HG02759 (cell line): Measurements from ENCODE around the gene SGPP1.
"Not testable (repeated sequence)": the region's sequence is repeated elsewhere in the genome, so short reads cannot be mapped to it uniquely, and the experiment has no call there.

Source experiments
- ATAC-seq: cut with Tn5 transposase; IDR thresholded peaks from one replicate; pipeline ENCODE4 v1.9.1; 2021; ENCODE audit warnings: mild to moderate bottlenecking, moderate library complexity; ENCODE audit not compliant: unreplicated experiment

SGPP1 gene

GRCh38 chr14:63676615-63677014 is 51.2 kb downstream of the SGPP1 start:
- ATAC-seq: no peak

DNA sequence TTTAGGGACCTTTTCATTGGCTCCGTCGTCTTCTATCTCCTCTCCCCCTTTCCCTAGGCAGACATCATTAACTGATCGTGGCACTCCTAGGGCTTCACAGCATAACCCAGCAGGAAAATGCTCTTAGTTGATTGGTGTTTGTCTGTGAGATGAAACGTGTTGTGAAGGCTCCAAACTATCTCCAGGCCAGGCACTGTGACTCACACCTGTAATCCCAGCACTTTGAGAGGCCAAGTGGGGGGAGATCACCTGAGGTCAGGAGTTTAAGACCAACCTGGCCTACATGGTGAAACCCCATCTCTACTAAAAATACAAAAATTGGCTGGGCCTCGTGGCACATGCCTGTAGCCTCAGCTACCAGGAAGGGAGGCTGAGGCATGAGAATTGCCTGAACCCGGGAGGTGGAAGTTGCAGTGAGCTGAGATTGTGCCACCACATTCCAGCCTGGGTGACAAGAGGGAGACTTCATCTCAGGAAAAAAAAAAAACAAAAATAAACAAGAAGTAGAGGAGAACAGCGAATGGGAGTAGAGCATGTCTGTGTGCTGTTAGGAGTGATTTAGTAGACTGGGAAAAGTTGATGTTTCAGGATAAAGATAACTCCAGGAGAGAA is 53.9 kb downstream of the SGPP1 start:
- no peak for ATAC-seq

- no peak for ATAC-seq
These were observed 54.6 kb downstream of the SGPP1 start for GRCh38 chr14:63673255-63673654.

DNA sequence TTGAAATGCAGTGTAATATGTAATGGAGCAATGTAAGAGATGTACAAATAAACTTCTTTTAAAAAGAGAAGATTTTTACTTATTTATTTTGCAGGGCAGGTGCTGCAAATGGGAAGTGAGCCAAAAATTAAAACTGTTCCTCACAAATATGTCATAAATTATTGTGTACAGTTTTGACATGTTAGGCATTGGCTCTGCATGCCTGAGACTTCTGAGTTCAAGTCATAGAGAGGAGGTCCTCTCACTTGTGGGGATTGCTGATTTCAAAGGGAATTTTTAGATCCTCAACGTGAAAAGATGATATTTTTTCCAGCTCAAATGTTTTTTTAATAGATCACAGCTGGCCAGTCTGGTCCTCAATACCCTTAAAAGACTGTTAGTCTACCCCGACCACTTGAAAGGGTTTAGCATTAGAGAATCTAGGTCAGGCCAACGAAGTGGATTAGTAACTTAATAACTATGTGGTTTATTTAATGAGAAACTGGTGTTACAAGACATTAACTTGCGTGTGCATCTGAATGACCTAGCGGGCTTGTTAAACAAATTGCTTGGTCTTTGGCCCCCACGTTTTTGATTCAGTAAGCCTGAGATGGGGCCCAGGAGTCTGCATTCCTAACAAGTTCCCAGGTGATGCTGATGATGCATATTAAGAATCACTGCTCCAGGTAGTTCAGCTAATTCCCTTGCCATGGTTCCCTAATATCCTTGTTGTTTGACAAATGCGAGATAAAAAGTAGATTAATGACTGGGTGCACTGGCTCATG is 55.3 kb downstream of the SGPP1 start:
- peak; percentile 87 for ATAC-seq

- ATAC-seq: peak; percentile 17
These were observed 55.9 kb downstream of the SGPP1 start for GRCh38 chr14:63671987-63672386.

DNA sequence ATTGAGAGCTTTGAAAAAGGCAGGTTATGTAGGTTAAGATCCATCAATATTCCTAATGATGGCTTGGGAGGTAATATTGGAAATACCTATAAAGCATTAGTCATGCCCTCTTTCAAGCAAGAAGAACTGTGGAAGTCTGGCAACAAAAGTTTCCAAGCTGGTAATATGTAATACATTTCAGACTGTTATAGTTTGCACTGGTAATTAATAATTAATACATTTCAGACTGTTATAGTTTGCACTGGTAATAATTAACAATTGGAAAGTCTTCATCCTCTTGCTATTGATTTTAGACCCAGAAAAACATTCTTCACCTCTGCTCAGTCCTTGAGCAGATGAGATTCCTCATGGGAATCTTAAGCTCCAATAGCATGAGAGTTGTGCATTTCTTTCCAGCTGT is 57.2 kb downstream of the SGPP1 start:
- no peak for ATAC-seq

- ATAC-seq: no peak
These were observed 61.5 kb downstream of the SGPP1 start for GRCh38 chr14:63666335-63666734.

DNA sequence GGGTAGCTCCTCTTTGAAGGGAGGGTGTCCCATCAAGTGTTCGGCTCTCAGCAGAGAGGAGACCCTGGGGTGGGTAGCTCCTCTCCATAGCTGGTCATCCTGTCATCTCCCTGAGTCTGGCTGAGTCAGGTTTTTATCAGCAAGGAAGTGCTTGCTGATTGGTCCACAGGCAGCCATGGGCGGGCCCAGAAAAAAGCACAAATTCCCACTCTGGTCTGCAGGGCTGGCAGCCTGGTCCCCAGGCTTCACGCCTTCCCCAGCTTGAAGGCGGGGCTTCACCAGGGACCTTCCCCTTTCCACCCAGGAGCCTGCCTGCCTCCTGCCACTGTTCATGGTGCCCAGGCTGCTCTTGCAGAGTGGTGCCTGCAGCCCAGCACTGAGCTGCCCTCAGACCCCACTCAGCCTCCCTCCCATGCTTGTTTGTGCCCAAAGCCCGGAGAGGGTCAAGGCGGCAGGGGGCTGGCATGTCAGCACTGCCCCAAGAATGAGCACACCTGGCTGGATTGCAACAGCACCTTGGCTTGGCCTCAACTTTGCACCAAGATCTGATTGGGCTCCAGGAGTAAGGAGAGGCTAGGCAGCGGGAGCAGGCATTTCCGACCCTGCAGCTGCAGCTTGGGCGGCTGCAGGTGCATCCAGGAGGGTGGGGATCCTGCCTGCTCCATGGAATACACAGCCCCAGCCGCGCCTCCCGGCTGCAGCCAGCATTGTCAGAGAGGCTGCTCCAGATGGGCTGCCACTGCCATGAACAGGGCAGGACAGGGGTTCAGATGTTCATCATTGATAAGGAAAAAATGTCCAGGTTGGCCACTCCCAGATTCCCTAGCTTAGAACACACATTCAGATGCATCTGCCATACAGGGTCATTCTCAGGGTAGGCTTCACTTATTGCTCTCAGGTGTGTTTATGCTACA is 64.2 kb downstream of the SGPP1 start:
- peak; percentile 55 for ATAC-seq

DNA sequence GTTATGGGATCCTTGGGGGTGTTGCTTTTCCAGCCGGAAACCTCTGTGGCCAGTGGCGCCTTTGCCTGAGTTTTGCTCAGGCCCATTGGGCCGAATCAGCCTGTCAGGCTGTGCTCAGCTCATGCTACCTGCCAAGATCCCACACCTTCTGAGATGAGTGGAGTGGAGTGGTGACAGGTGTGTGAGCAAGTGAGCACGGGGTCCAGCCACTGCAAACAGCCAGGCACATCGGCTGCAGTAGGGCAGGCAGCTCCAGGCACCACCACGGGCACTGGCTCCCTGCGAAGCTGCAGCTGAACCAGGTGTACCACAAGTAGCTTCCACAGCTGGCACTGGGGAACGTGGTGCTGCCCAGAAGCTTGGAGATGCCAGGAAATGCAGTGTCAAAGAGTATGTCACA is 65.1 kb downstream of the SGPP1 start:
- ATAC-seq: peak; percentile 9

DNA sequence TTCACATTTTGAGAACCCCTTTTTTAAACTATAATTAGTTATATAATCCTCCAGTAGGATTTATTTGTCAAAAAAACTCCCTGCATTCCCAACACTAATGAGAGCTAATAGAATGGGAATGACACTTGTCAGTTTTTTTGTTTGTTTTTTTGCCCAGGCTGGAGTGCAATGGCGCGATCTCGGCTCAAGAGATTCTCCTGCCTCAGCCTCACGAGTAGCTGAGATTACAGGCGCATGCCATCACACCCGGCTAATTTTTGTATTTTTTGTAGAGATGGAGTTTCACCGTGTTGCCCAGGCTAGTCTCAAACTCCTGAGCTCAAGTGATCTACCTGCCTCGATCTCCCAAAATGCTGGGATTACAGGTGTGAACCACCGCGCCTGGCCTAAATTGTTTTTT is 66.0 kb downstream of the SGPP1 start:
- ATAC-seq: not testable (repeated sequence)

DNA sequence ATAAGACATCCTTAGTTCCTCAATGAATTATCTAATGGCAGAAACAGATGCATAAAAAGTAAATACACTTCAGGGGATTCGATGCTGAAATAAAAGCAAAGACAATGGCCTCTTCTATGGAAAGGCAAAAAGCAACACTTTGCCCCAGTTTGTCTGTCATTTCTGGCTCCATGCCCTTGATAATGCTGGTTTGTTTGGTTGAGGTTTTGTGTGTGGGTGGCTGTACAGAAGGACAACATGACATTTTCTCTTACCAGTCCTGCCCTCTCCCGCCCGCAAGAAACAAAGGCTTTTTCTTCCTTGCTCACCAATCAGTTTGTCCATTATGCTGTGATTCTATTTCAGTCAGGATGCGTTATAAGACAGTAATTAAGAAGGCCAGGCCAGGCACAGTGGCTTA is 68.1 kb downstream of the SGPP1 start:
- ATAC-seq: no peak

- ATAC-seq: no peak
These were observed 71.7 kb downstream of the SGPP1 start for GRCh38 chr14:63656194-63656593.

GRCh38 chr14:63654936-63655335 is 72.9 kb downstream of the SGPP1 start:
- no peak for ATAC-seq

DNA sequence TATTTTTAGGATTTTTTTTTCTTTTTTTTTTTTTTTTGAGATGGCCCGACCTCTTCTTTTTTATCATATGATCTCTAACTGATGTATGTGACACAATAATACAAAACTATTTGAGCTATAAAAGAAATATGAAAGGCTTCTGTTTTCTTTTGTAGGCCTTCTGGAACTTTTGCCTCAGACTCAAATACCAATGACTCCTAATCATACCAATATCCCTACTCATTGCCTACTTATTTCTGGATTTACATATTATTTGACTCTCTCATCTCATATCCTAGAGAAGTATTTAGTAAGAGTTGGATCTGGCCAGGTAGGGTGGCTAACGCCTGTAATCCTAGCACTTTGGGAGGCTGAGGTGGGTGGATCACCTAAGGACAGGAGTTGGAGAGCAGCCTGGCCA is 73.5 kb downstream of the SGPP1 start:
- no peak for ATAC-seq

- ATAC-seq: no peak
These were observed 75.5 kb downstream of the SGPP1 start for GRCh38 chr14:63652406-63652805.

GRCh38 chr14:63650256-63650952 is 77.5 kb downstream of the SGPP1 start:
- peak; percentile 59 for ATAC-seq

GRCh38 chr14:63647696-63648410 is 80.0 kb downstream of the SGPP1 start:
- ATAC-seq: peak; percentile 65

DNA sequence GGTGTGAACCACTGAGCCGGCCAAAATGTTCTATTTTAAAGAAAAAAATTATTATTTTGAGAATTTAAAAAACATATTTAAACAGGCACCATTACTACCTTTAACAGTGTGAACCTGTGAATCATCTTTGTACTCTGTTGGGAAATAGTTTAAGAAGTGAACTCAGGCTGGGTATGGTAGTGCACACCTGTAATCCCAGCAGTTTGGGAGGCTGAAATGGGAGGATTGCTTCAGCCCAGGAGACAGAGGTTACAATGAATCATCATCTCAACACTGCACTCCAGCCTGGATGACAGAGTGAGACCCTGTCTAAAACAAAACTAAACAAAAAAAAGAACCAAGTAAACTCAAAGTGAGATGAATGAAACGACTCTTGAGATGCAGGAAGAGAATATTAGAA is 83.1 kb downstream of the SGPP1 start:
- ATAC-seq: no peak

DNA sequence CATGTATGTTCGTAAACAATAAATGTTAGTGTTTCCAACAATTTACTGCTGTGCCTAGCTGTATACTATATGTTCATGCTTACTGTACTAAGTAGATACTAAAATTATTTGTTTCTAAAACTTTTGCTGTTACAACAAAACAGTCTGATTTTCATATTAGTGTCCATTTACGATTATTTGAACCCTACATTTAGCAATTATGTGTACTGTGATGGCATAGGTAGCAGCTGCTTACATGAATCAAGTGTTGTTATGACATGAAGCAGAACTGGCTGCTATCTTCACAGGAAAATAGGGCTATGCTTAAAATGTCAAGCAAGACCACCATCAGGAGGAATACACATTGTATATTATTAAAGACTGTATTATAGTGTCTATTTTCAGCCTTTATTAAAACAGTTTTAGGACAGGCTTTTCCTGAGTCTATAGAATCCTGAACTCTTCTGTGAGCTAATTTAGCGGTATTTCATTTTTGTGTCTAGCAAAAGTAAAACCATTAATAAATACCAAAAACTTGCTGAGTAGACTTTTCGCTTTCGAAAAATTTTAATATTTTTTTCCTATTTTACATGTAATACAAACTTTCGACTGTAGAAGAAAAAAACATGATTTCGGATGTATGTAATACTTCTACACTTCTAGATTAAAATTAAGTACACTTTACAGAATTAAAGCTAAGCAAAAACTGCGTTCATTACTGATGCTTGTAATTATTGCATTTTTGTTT is 85.0 kb downstream of the SGPP1 start:
- ATAC-seq: no peak

DNA sequence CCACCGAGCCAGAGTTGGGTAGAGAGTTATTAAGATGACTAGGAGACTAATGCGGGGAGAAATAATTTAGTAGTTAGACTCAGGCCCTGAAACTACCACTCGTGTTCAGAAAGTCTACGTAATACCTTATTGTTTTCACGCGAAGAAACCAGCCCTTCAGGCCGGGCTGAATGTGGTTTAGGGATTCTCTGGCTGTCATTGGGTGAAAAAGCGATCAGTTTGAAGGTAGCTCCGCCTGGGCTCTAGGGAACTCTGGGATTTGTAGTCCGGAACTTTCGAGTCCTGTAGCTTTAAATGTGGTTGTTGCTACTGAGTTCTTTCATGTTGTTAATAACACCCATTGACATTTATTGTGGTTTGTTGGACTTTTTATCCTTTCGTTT is 85.6 kb downstream of the SGPP1 start:
- ATAC-seq: peak; percentile 63
